HuH-7 (cell line): ENCODE measurements around the gene SCGB3A1.

Experiments
- DNase-seq: peaks from one replicate; pipeline ENCODE4 v3.0.0; 2011; ENCODE audit warnings: low spot score

Gene SCGB3A1, protein sequence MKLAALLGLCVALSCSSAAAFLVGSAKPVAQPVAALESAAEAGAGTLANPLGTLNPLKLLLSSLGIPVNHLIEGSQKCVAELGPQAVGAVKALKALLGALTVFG

DNA sequence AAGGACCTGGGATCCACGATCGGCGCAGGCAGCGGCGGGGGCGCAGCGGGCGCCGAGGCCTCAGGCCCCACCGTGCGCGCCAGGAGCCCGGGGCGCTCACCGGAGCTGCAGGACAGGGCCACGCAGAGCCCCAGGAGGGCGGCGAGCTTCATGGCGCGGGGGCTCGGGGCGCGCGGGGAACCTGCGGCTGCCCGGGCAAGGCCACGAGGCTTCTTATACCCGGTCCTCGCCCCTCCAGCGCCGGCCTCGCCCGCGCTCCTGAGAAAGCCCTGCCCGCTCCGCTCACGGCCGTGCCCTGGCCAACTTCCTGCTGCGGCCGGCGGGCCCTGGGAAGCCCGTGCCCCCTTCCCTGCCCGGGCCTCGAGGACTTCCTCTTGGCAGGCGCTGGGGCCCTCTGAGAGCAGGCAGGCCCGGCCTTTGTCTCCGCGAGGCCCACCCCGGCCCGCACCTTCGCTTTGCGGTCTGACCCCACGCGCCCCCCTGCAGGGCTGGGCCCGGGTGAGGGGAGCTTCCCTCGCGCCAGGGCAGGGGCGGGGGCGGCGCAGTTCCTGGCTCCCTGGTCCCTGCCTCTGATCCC lies at the start of gene SCGB3A1:
Gene SCGB3A1 (minus strand): TSS at position 189 of the 577 bp plus-strand sequence. CDS start 37 bp downstream, at position 152.
- no peak for DNase-seq

GRCh38 chr5:180640611-180640860 lies 49.2 kb upstream of the SCGB3A1 start:
- no peak for DNase-seq

DNA sequence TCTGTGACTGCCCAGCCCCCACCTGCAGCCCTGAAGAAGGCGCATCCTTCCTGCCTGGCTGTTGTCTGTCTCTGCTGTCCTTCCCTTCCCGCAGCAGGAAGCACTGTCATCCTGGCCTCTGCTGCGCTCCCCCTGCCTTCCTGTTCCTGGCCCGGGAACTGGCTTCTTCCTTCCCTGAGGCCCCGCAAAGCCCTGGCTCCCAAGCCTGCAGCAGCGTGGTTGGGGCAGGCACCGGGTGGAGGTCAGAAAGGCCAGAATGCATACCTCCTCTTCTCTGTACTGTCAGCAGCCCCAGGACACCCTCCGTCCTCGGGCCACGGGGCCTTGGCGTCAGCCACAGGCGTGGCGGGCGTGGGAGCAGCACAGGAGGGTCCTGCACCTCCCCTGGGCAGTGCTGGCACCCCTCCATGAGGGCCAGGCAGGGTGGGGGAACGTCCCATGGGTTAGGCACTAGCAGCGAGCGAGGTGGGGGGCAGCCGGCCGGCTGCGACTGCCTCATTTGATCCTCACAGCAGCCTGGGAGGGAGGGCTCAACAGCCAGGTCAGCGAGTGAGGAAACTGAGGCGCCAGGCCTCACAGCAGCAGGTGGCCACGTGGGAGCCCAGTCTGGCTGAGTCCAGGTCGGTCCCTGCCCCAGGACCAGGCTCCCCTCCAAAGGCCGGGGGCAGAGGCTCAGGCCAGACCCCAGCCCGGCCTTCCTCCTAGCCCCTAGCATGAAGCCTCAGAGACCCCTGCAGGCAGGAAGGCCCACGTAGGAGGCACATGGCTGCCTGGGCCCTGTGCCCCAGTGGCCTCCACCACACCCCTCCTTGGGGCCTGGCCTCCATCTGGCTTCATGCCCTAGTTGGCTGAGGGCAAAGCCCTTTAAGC lies 48.7 kb upstream of the SCGB3A1 start:
- no peak for DNase-seq

- DNase-seq = no peak
Observed at GRCh38 chr5:180639287-180639686, 48.0 kb upstream of the SCGB3A1 start.

- no peak for DNase-seq
Observed at GRCh38 chr5:180637962-180638680, 46.8 kb upstream of the SCGB3A1 start.

DNA sequence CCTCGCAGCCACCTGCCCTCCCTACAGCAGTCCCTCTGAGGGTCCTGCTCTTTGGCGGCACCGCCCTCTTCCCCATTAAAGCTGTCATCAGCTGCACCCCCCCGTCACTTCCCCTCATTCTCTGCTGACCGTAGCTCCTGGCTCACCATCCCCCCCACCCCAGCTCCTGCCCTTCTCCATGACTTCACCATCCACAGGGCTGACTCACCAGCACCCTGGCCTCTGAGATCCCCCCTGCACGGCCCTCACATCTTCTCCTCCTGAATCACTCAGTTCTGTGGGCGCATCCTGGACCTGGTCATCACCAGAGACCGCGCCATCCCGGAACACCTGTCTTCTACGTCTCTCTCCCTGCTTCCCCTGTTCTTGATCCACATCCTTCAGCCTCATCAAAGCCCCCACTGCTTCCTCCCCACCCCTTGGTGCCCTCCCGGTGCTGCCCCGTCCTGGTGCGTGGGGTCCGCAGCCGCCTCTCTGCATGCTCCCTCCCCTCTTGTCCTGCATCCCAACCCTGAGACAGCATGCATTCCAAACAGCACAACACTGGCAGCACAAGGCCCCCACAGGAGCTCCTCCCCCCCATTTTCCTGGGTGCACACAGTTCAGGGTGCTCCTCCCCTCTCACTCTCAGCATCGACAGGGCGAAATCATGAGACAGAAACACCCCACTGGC lies 45.2 kb upstream of the SCGB3A1 start:
- no peak for DNase-seq

DNA sequence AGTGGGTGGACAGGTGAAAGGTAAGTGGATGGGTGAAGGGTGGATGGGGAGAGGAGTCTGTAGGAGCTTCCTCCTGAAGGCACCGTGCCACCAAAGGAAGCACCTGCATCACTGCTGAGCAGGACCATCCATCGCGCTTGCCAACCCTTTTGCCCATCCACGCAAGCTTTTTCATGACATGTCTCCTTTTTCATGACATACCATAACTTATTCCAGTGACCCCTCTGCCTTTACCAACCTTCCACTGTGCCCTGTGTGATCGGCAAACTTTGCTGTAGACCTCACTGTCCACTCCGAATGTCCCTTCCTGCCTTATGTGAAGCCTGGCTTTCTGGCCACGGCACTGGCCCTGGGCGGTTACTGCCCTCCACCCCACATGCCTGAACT lies 44.7 kb upstream of the SCGB3A1 start:
- no peak for DNase-seq

GRCh38 chr5:180633283-180634177 lies 42.2 kb upstream of the SCGB3A1 start:
- no peak for DNase-seq

DNA sequence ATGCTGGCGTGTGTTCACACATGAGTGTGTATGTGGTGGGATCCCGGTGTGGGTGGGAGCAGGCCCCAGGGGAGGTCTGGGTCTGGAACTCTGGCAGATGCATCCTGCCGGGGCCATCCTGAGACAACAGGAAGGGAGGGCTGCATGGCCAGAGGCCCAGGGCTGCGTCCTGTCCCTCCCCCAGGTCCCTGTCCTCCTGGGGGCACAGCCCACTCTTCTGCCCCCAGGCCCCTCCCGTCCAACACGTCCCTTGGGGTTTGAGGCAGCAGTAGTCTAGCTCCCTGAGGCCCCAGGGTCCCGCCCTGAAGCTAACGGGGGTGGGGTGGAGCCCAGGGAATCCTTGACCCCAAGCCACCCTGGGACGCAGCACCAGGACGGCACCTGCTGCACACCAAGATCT lies 41.5 kb upstream of the SCGB3A1 start:
- DNase-seq = no peak

DNA sequence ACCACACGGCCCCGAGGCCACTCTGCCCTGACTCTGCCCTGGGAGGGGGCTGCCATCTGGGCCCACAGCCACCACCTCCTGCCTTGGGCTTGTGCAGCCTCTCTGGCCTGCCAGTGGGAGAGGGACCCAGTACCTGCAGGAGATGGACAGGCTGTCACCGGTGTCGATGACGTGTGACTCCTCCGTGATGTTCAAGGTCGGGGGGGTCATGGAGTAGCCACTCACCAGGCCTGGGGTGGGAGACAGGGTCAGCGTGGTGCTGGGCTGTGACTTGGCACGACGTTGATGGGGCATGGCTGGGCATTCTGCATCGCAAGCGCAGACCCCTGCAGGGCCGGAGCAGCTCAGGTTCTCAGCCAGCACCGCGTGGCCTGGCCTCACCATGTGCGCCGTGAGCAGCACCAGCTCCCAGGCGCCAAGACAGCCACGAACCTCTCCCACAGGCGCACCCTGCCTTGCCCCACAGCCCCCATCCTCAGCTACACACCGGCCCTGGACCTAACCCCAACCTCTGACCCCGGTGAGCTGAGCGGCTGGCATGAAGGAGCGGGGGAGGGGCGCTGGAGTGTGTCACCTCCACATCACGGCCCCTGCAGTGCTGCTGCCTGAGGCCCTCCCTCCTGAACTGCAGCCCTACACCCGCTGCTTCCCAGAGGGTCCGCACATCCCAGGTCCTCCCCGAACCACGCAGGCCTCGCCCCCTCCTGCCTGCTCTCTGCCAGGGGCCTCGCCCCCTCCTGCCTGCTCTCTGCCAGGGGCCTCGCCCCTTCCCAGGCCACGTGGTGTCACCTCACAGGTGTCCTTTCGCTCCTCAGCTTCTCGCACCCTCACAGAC lies 40.5 kb upstream of the SCGB3A1 start:
- no peak for DNase-seq

DNA sequence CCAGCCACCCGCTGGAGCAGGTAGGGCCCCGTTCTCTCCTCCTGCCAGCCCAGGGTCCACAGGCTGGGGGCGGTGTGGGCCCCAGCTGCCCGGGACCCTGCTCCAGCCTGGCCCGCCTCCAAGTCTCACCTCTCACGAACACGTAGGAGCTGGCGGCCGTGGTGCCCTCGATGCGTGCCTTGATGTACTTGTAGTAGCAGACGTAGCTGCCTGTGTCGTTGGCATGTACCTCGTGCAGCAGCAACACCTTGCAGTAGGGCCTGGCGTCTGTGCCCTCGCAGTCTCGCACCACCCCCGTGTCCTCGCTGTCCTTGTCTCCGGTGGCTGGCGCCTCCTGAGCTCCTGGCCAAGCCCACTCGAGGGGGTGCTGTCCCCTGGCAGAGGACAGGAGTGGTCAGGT lies 39.1 kb upstream of the SCGB3A1 start:
- DNase-seq = no peak

- DNase-seq = no peak
Observed at GRCh38 chr5:180629831-180630382, 38.6 kb upstream of the SCGB3A1 start.

DNA sequence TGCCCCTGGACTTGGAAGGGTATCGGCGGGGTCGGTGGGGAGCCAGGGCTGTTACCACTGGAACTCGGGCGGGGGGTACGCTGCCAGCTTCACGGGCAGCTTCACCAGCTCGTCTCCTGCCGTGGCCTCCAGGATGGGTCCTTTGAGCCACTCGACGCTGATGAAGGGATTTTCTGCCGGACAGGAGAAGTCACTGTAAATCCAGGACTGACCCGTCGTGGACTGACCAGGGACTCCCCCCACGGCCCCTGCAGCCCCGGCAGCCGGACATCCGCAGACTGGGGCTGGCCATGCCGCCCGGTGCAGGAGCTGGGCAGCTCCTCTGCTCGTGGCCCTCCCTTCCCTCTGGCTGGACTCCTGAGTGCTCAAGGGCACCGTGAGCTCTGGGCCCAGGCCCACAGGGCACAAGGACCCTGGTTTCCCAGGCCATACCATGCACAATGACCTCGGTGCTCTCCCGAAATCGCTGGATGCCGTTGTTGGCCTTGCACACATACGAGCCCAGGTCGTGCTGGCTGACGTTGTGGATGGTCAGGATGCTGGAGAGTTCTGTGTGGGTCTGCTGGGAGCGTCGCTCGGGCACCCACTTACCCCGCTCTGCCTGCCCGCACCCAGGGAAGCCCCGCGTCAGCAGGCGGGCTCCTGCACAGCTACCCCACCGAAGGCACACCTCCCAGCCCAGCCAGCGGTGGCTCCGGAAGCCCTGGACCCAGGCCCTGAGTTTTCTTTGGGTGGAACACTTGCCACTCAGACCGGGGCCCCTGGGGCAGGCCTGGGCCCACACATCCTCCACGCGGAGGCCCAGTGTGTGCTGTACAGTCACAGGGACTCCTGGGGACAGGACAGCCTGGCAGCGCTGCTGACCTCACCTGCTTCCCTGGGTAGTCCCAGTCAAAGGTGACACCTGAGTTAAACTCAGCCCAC lies 37.8 kb upstream of the SCGB3A1 start:
- DNase-seq = no peak

GRCh38 chr5:180628211-180628610 lies 36.9 kb upstream of the SCGB3A1 start:
- DNase-seq = no peak

- no peak for DNase-seq
Observed at GRCh38 chr5:180627386-180628120, 36.3 kb upstream of the SCGB3A1 start.

- no peak for DNase-seq
Observed at GRCh38 chr5:180626661-180627385, 35.5 kb upstream of the SCGB3A1 start.

- DNase-seq = no peak
Observed at GRCh38 chr5:180625791-180626660, 34.7 kb upstream of the SCGB3A1 start.
